HepG2 (cell line): ENCODE measurements around the gene TSKU. TPM values are rescaled to one million over a fixed set of nuclear protein-coding genes. Genes with fewer than 3 reads are reported as not detected.

Source experiments
- KDM5B ChIP-seq: sonication (generic); formaldehyde crosslinking; IDR thresholded peaks from 2 replicates; pipeline ENCODE4 v1.4.0; 2020; ENCODE audit warnings: missing genetic modification reagents, mild to moderate bottlenecking, borderline replicate concordance
- PTBP1 ChIP-seq: fragments of 200-400 bp; formaldehyde crosslinking; IDR thresholded peaks from 2 replicates; pipeline ENCODE4 v1.6.1; 2018; ENCODE audit warnings: low read length, low read depth; ENCODE audit not compliant: poor library complexity, severe bottlenecking
- SNAPC2 ChIP-seq: sonication (generic); formaldehyde crosslinking; IDR thresholded peaks from 2 replicates; pipeline ENCODE4 v1.8.1; 2022; ENCODE audit warnings: mild to moderate bottlenecking, missing genetic modification reagents
- ZNF34 ChIP-seq: sonication (generic); formaldehyde crosslinking; IDR thresholded peaks from 2 replicates; pipeline ENCODE4 v1.4.0; 2020; ENCODE audit warnings: mild to moderate bottlenecking, missing genetic modification reagents, borderline replicate concordance
- ZNF781 ChIP-seq: sonication (generic); formaldehyde crosslinking; IDR thresholded peaks from 2 replicates; pipeline ENCODE4 v1.5.1; 2020; ENCODE audit warnings: borderline replicate concordance, mild to moderate bottlenecking, missing genetic modification reagents; ENCODE audit errors: not compliant biosample characterization
- polyA plus RNA-seq, 8 experiments: library from polyadenylated mRNA; depleted of rRNA in 3 of 8; stranded (reverse) in 7 of 8; unstranded in 1 of 8; fragments of >200 nt; fragmentation: Illumina TruSeq in 4 of 8; extraction: Trizol in 4 of 8; gene quantifications; 2 replicates each; pipeline versions ENCODE4 v1.2.1 to v1.2.3, GENCODE V29; 2011 to 2016; ENCODE audit warnings: low read depth in 4 of 8, missing spikeins in 1 of 8, mixed read lengths in 1 of 8; ENCODE audit not compliant: insufficient read depth in 1 of 8
- total RNA-seq, 5 experiments: library from RNA; depleted of rRNA; stranded (reverse); fragments of >200 nt; fragmentation: Illumina TruSeq; extraction: Trizol; gene quantifications; 2 replicates each; pipeline ENCODE4 v1.2.3, GENCODE V29; 2016; ENCODE audit warnings: low read depth in 1 of 5
- TF ChIP-seq, protein P1 (sequence below): sonication (generic); formaldehyde crosslinking; IDR thresholded peaks from 2 replicates; pipeline ENCODE4 v1.4.0; 2020; ENCODE audit warnings: missing genetic modification reagents
- TF ChIP-seq, protein P2 (sequence below): IDR thresholded peaks from 2 replicates; pipeline ENCODE4 v1.6.1; 2016; ENCODE audit warnings: low read depth, control low read depth
- TF ChIP-seq, protein P3 (sequence below): sonication (generic); formaldehyde crosslinking; IDR thresholded peaks from 2 replicates; pipeline ENCODE4 v1.5.1; 2020; ENCODE audit warnings: missing genetic modification reagents, mild to moderate bottlenecking, borderline replicate concordance
- TF ChIP-seq, protein P4 (sequence below): IDR thresholded peaks from 2 replicates; pipeline ENCODE4 v1.6.1; 2016; ENCODE audit warnings: low read depth, missing genetic modification reagents, missing compliant biosample characterization
- TF ChIP-seq, protein P5 (sequence below): sonication (generic); formaldehyde crosslinking; IDR thresholded peaks from 2 replicates; pipeline ENCODE4 v1.5.1; 2020; ENCODE audit warnings: missing genetic modification reagents, mild to moderate bottlenecking, borderline replicate concordance

The TSKU gene
- total and polyA plus RNA-seq, 2 of the 13 experiments (the other 11 are each of a cell fraction or from before 2014, with no cell fraction given), result 20.3 to 21.4 TPM

DNA sequence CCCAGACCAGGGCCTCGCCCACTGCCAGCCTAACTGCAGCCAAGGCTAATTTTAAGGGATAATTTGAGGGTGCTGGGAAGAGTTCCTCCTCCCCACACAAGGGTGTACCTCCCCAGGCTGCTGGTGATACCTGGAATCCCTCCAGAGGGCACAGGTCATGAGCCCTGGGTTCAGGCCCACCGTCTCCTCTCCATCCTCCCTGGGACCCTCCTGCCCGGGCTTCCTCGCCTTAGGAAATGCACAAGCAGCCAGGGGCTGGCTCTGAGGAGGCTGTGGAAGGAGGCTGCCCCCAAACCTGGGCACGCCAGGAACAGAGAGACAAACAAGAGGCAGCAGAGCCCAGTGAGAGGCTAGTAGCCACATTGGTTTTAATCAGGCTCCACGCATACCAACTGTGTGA lies 16.6 kb upstream of the TSKU start (continued):
- TF ChIP-seq, protein P1, sequence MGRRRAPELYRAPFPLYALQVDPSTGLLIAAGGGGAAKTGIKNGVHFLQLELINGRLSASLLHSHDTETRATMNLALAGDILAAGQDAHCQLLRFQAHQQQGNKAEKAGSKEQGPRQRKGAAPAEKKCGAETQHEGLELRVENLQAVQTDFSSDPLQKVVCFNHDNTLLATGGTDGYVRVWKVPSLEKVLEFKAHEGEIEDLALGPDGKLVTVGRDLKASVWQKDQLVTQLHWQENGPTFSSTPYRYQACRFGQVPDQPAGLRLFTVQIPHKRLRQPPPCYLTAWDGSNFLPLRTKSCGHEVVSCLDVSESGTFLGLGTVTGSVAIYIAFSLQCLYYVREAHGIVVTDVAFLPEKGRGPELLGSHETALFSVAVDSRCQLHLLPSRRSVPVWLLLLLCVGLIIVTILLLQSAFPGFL (CRISPR knock-in tag), result no peak
- TF ChIP-seq PTBP1 (no peak), ZNF781 (CRISPR knock-in tag) (no peak), ZNF34 (CRISPR knock-in tag) (no peak), SNAPC2 (no peak), KDM5B (CRISPR knock-in tag) (0 out of 2 replicates have a peak, but pooled peaks have one; percentile 13)
- TF ChIP-seq, protein P2, sequence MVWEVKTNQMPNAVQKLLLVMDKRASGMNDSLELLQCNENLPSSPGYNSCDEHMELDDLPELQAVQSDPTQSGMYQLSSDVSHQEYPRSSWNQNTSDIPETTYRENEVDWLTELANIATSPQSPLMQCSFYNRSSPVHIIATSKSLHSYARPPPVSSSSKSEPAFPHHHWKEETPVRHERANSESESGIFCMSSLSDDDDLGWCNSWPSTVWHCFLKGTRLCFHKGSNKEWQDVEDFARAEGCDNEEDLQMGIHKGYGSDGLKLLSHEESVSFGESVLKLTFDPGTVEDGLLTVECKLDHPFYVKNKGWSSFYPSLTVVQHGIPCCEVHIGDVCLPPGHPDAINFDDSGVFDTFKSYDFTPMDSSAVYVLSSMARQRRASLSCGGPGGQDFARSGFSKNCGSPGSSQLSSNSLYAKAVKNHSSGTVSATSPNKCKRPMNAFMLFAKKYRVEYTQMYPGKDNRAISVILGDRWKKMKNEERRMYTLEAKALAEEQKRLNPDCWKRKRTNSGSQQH (CRISPR knock-in tag), result no peak
- TF ChIP-seq, protein P3, sequence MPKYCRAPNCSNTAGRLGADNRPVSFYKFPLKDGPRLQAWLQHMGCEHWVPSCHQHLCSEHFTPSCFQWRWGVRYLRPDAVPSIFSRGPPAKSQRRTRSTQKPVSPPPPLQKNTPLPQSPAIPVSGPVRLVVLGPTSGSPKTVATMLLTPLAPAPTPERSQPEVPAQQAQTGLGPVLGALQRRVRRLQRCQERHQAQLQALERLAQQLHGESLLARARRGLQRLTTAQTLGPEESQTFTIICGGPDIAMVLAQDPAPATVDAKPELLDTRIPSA (CRISPR knock-in tag), result no peak
- TF ChIP-seq, protein P4, sequence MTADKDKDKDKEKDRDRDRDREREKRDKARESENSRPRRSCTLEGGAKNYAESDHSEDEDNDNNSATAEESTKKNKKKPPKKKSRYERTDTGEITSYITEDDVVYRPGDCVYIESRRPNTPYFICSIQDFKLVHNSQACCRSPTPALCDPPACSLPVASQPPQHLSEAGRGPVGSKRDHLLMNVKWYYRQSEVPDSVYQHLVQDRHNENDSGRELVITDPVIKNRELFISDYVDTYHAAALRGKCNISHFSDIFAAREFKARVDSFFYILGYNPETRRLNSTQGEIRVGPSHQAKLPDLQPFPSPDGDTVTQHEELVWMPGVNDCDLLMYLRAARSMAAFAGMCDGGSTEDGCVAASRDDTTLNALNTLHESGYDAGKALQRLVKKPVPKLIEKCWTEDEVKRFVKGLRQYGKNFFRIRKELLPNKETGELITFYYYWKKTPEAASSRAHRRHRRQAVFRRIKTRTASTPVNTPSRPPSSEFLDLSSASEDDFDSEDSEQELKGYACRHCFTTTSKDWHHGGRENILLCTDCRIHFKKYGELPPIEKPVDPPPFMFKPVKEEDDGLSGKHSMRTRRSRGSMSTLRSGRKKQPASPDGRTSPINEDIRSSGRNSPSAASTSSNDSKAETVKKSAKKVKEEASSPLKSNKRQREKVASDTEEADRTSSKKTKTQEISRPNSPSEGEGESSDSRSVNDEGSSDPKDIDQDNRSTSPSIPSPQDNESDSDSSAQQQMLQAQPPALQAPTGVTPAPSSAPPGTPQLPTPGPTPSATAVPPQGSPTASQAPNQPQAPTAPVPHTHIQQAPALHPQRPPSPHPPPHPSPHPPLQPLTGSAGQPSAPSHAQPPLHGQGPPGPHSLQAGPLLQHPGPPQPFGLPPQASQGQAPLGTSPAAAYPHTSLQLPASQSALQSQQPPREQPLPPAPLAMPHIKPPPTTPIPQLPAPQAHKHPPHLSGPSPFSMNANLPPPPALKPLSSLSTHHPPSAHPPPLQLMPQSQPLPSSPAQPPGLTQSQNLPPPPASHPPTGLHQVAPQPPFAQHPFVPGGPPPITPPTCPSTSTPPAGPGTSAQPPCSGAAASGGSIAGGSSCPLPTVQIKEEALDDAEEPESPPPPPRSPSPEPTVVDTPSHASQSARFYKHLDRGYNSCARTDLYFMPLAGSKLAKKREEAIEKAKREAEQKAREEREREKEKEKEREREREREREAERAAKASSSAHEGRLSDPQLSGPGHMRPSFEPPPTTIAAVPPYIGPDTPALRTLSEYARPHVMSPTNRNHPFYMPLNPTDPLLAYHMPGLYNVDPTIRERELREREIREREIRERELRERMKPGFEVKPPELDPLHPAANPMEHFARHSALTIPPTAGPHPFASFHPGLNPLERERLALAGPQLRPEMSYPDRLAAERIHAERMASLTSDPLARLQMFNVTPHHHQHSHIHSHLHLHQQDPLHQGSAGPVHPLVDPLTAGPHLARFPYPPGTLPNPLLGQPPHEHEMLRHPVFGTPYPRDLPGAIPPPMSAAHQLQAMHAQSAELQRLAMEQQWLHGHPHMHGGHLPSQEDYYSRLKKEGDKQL, result no peak
- TF ChIP-seq, protein P5, sequence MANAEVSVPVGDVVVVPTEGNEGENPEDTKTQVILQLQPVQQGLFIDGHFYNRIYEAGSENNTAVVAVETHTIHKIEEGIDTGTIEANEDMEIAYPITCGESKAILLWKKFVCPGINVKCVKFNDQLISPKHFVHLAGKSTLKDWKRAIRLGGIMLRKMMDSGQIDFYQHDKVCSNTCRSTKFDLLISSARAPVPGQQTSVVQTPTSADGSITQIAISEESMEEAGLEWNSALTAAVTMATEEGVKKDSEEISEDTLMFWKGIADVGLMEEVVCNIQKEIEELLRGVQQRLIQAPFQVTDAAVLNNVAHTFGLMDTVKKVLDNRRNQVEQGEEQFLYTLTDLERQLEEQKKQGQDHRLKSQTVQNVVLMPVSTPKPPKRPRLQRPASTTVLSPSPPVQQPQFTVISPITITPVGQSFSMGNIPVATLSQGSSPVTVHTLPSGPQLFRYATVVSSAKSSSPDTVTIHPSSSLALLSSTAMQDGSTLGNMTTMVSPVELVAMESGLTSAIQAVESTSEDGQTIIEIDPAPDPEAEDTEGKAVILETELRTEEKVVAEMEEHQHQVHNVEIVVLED (CRISPR knock-in tag), result no peak
